Putamen (tissue), 1 donor: ENCODE measurements around the gene TOB1.
A peak's percentile ranks its signal among the peaks of the same experiment; 100 is the strongest.
"Not testable (repeated sequence)": the region's sequence is repeated elsewhere in the genome, so short reads cannot be mapped to it uniquely, and the experiment has no call there.

ENCODE experiments used
- DNase-seq: peaks from one replicate; pipeline ENCODE4 v3.0.0-alpha.2; 2016; ENCODE audit warnings: low spot score

The TOB1 gene

GRCh38 chr17:50898369-50899004 is 32.3 kb upstream of the TOB1 start:
- DNase-seq: no peak

GRCh38 chr17:50894513-50894912 is 28.4 kb upstream of the TOB1 start:
- DNase-seq: not testable (repeated sequence)

- peak; percentile 92 for DNase-seq
Observed at GRCh38 chr17:50893183-50893993, 27.2 kb upstream of the TOB1 start.

GRCh38 chr17:50892101-50892776 is 26.1 kb upstream of the TOB1 start:
- no peak for DNase-seq

- DNase-seq: no peak
Observed at GRCh38 chr17:50891577-50891989, 25.4 kb upstream of the TOB1 start.

GRCh38 chr17:50890675-50891516 is 24.7 kb upstream of the TOB1 start:
- DNase-seq: no peak

- no peak for DNase-seq
Observed at GRCh38 chr17:50889528-50890118, 23.5 kb upstream of the TOB1 start.

GRCh38 chr17:50887705-50888245 is 21.6 kb upstream of the TOB1 start:
- DNase-seq: no peak

GRCh38 chr17:50884439-50885311 is 18.5 kb upstream of the TOB1 start:
- peak; percentile 66 for DNase-seq

GRCh38 chr17:50883850-50884438 is 17.8 kb upstream of the TOB1 start:
- DNase-seq: no peak

GRCh38 chr17:50882851-50883250 is 16.7 kb upstream of the TOB1 start:
- no peak for DNase-seq

- no peak for DNase-seq
Observed at GRCh38 chr17:50881182-50881581, 15.0 kb upstream of the TOB1 start.

- DNase-seq: no peak
Observed at GRCh38 chr17:50879086-50879485, 12.9 kb upstream of the TOB1 start.

- DNase-seq: no peak
Observed at GRCh38 chr17:50877838-50878237, 11.7 kb upstream of the TOB1 start.

GRCh38 chr17:50877042-50877441 is 10.9 kb upstream of the TOB1 start:
- not testable (repeated sequence) for DNase-seq

GRCh38 chr17:50875074-50875473 is 8.9 kb upstream of the TOB1 start:
- no peak for DNase-seq

- DNase-seq: no peak
Observed at GRCh38 chr17:50872710-50873424, 6.7 kb upstream of the TOB1 start.

GRCh38 chr17:50871898-50872297 is 5.7 kb upstream of the TOB1 start:
- DNase-seq: peak; percentile 69

- no peak for DNase-seq
Observed at GRCh38 chr17:50871364-50871763, 5.2 kb upstream of the TOB1 start.
